Urothelium cell line (cell line): ENCODE measurements around the gene EXOC2.
"Not testable (repeated sequence)": the region's sequence is repeated elsewhere in the genome, so short reads cannot be mapped to it uniquely, and the experiment has no call there.

Source experiments
- DNase-seq: peaks from one replicate; pipeline ENCODE4 v3.0.0; 2011; ENCODE audit warnings: low spot score, mixed read lengths
- FAIRE-seq: peaks from 2 replicates; lab custom pipeline; 2011; peaks lifted over from hg19 to GRCh38; lab: Jason Lieb, UNC

Gene EXOC2

GRCh38 chr6:683742-684440 lies 9.0 kb downstream of the EXOC2 start:
- peak; percentile 15 for DNase-seq
- FAIRE-seq: no peak

- no peak for DNase-seq
- FAIRE-seq: no peak
Observed at GRCh38 chr6:680666-681340, 12.1 kb downstream of the EXOC2 start.

DNA sequence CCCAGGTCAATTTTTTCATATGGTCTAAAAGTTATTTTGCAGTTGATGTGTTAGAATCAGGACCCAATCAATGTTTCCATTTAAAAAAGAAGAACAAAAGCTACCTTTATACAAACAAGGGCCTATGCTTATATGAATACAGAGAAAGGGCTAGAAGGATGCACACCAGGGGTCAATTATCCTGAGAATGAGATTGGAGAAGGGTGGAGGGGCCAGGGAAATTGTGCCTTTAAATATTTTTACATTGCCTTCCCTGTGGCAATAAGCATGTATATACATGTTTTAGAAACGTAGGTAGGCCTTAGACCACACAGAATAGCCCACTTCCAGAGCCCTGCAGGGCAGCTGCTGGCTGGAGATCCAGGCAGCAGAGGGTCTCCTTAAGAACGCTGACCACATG lies 12.7 kb downstream of the EXOC2 start:
- FAIRE-seq (no peak), DNase-seq (no peak)

DNA sequence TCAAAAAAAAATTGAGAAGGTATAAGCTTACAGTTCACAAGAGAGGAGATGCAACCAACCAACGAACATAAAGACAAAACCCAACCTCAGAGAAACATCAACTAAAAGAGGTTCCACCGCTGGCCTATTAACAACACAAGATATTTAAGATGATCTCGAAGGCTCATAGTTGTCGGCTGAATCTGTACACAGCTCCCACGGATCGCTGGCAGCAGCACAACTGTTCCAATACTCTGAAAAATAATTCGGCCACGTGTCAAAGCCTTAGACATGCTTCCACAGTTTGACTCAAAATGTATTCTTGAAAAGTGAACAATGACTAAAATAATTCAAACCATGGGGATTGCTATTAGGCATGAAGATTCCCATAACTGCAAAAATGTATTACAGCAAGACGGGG lies 13.7 kb downstream of the EXOC2 start:
- DNase-seq (no peak), FAIRE-seq (no peak)

- FAIRE-seq: no peak
- no peak for DNase-seq
Observed at GRCh38 chr6:678520-678919, 14.4 kb downstream of the EXOC2 start.

DNA sequence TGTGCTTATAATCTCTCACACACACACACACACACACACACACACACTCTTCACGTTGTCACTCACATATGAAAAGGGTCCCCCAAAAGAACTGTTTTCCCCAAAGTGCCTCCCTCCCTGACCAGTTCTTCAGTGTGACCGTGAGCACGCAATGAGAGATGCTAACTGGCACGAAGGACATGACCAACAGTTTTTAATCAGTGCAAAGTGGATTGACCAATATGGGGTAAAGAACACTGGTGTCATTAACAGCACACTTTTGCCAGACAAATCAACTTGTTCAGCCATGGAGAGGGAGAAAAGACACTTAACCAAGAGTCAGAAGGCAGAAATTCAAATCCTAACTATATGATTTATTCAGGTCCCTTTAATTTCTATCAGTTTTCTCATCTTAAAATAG lies 15.0 kb downstream of the EXOC2 start:
- DNase-seq (no peak), FAIRE-seq (no peak)

DNA sequence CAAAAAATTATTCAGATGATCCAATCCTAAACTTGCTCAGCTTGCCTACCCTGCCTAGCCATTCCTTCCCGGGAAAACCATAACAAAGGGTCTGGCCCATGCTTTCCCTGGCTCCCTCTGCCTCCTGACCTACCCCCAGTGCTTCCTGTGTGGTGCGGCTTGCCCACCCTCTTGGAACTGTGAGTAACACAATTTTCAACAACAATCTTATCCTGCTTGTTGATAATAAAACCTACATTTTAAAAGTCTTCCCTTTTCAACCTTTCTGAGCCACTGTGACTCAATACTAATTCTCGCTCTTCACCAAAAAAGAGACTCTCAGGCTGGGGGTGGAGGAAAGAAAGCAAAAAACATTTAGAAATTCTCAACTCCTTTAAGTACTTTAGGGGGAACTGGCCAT lies 18.0 kb downstream of the EXOC2 start:
- DNase-seq (no peak), FAIRE-seq (no peak)

- FAIRE-seq: no peak
- DNase-seq: no peak
Observed at GRCh38 chr6:674406-674805, 18.5 kb downstream of the EXOC2 start.

- FAIRE-seq (no peak), DNase-seq (no peak)
Observed at GRCh38 chr6:667253-667927, 25.5 kb downstream of the EXOC2 start.

- FAIRE-seq (no peak), DNase-seq (no peak)
Observed at GRCh38 chr6:665403-666267, 27.3 kb downstream of the EXOC2 start.

DNA sequence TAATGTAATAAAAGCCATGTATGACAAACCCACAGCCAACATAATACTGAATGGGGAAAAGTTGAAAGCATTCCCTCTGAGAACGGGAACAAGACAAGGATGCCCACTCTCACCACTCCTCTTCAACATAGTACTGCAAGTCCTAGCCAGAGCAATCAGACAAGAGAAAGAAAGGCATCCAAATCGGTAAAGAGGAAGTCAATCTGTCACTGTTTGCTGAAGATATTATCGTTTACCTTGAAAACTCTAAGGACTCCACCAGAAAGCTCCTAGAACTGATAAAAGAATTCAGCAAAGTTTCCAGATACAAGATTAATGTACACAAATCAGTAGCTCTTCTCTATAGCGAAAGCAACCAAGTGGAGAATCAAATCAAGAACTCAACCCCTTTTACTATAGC lies 29.2 kb downstream of the EXOC2 start:
- not testable (repeated sequence) for DNase-seq, FAIRE-seq

DNA sequence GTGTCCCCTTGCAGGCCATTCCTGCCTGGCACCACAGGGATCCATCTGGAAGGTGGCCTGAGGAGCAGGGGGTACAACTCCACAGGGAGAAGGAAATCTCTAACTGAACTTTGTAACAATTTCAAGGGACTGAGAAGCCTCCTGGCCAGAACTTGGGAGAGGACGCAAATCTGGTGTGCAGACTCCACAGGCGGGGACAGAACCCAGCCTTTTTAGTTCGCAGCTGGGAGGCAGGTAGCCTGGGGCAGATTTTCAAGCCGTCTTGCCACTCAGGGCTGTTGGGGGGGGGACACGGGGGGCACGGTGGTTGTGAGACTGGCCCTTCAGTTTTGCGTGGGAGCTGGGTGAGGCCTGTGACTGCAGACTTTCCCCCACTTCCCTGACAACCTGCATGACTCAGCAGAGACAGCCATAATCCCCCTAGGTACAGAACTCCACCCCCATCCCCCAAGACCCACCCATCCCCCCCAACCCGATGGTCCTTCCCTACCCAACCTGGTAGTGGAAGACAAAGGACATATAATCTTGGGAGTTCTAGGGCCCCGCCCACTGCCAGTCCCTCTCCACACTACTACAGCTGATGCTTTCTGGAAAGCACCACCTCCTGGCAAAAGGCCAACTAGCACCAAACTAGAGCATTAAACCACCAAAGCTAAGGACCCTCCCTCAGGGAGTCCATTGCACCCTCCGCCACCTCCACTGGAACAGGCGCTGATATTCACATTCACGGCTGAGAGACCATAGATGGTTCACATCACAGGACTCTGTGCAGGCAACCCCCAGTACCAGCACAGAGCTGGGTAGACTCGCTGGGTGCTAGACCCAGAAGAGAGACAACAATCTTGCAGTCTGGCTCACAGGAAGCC lies 33.0 kb downstream of the EXOC2 start:
- DNase-seq (no peak), FAIRE-seq (no peak)

GRCh38 chr6:658244-658643 lies 34.7 kb downstream of the EXOC2 start:
- FAIRE-seq (no peak), DNase-seq (no peak)

DNA sequence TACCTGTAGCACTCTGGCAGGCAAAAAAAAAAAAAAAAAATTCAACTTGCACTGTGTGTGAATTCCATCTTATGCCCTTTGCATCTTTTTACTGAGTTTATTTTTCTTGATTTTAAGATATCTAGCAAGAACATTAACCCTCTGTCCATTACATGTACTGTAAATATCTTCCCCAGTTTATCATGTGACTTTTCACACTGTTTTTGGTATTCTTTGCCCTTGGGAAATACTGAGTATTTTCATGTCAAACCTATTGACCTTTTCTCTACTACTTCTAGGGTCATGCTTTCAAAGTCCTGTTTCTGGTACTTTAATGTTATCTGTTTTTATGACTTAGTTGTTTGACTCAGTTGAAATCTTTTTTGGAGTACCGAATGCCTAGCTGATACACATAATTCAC lies 35.2 kb downstream of the EXOC2 start:
- FAIRE-seq (no peak), DNase-seq (no peak)

DNA sequence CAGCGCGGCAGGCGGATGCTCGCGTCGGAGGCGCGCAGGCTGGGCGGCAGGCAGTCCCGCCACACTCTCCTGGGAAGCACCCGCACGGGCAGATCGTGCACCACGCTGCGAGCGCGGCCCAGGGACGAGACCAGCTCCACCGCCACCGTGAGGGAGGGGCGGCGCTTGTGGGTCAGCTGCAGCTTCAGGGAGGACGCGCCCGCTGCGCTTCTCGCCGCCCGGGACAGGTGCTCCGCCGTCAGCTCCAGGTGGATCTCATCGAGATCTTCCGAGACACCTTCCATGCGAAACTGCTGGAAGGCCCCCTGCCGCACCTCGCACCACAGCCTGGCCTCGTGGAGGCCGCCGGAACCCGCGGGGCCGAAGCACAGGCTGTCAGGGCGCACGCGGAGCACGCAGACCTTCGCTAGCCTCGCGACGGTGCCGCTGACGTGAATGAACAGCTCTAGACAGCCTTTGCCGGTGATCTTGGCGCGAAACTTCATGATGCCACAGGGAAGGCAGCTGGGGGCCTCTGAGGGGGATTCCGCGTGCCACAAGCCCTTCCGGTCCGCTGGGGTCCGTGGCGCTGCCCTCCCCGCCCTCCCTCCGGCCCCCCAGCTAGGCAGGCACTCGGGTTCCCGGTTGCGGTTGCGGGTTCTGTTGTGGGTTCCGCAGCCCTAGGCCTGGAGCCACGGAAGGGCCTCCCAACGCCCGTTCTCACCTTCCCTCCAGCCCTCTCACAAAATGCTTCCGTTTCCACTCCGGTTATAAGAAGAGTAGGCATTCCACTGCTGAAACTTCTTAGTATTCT lies 36.3 kb downstream of the EXOC2 start, which contains the start of gene HUS1B:
Gene HUS1B (minus strand): TSS at position 641 of the 793 bp plus-strand sequence. CDS start 156 bp downstream, at position 485.
- no peak for FAIRE-seq

GRCh38 chr6:654136-654535 lies 38.8 kb downstream of the EXOC2 start:
- no peak for DNase-seq
- FAIRE-seq: no peak

More for the DNA sequence above, 36.3 kb downstream of the EXOC2 start, which contains the start of gene HUS1B:
- DNase-seq: no peak

GRCh38 chr6:652865-653264 lies 40.1 kb downstream of the EXOC2 start:
- DNase-seq (no peak), FAIRE-seq (no peak)

DNA sequence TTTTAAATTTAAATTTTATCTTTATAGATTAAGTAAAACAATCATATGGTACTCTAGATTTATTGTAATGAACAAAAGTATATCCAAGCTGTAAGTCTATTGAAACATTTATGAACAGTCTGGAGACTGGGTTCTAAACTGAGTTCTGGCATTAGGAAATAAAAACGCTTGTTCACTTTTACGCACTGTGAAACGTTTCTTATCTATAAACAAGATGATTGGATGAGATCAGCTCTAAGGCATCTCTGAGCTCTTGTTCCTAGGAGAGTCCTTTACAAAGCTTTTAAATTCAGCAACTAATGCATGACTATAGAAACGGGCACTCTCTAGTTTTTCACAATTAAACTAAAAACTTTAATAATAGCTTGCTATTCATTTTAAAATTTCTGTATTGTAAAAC lies 42.8 kb downstream of the EXOC2 start:
- no peak for FAIRE-seq

GRCh38 chr6:642805-643204 lies 50.1 kb downstream of the EXOC2 start:
- FAIRE-seq (no peak), DNase-seq (no peak)

More for the DNA sequence above, 42.8 kb downstream of the EXOC2 start:
- no peak for DNase-seq
